Panc1 (cell line): ENCODE data around the gene TGM1. TPM values are rescaled to one million over a fixed set of nuclear protein-coding genes. Genes with fewer than 3 reads are reported as not detected.
A peak's percentile ranks its signal among the peaks of the same experiment; 100 is the strongest.

Experiments used
- ATAC-seq: fragments of 200-7000 bp; cut with Tn5 transposase; 2 replicates; pipeline ENCODE4 v1.9.1; 2020; ENCODE audit warnings: mild to moderate bottlenecking, moderate library complexity
- BruUV-seq: library from RNA; stranded (reverse); fragments of 400-500 nt; replicated peaks from 2 replicates; lab custom pipeline; 2021; lab: Mats Ljungman, UMichigan
- CTCF ChIA-PET: fragments of 300-600 bp; sonication (Branson Sonifier 250); formaldehyde crosslinking; loops from one replicate; lab custom pipeline; 2022; ENCODE audit warnings: antibody characterized with exemption; lab: Charles Lee
- POLR2A ChIA-PET: fragments of 300-600 bp; sonication (Branson Sonifier 250); formaldehyde crosslinking; loops from one replicate; lab custom pipeline; 2022; ENCODE audit warnings: antibody characterized with exemption; lab: Charles Lee
- DNase-seq: peaks from one replicate; pipeline ENCODE4 v3.0.0-alpha.2; 2010; ENCODE audit warnings: low read depth, low spot score
- H3K27ac ChIP-seq: 2 replicates; pipeline ENCODE4 v1.5.1; 2011; ENCODE audit warnings: mild to moderate bottlenecking, low read length, inconsistent platforms
- H3K27me3 ChIP-seq: fragments of 200-500 bp; sonication (Bioruptor generic); 2 replicates; pipeline ENCODE4 v1.6.0; 2014; ENCODE audit warnings: low read length, inconsistent platforms; ENCODE audit not compliant: control insufficient read depth, insufficient read depth
- H3K36me3 ChIP-seq: fragments of 200-500 bp; sonication (Bioruptor generic); 2 replicates; pipeline ENCODE4 v1.5.1; 2014; ENCODE audit warnings: inconsistent platforms, mild to moderate bottlenecking, low read length, moderate library complexity; ENCODE audit not compliant: control insufficient read depth, insufficient read depth
- H3K4me1 ChIP-seq: 2 replicates; pipeline ENCODE4 v1.5.1; 2011; ENCODE audit warnings: inconsistent platforms, mild to moderate bottlenecking, low read length, moderate library complexity; ENCODE audit not compliant: control insufficient read depth, insufficient read depth
- H3K4me3 ChIP-seq, 2 experiments: 2 replicates each; pipeline ENCODE4 v1.5.1; 2011 to 2012; ENCODE audit warnings: low read depth in 2 of 2, low read length in 2 of 2, mild to moderate bottlenecking in 2 of 2, inconsistent platforms in 1 of 2, moderate library complexity in 1 of 2
- H3K9me3 ChIP-seq: fragments of 200-500 bp; sonication (Bioruptor generic); 2 replicates; pipeline ENCODE4 v1.5.1; 2014; ENCODE audit warnings: low read depth, mild to moderate bottlenecking, inconsistent platforms, low read length, moderate library complexity; ENCODE audit not compliant: control insufficient read depth, insufficient read depth
- CTCF ChIP-seq: fragments of 450-650 bp; IDR thresholded peaks from 2 replicates; pipeline ENCODE4 v1.5.1; 2017; ENCODE audit warnings: mild to moderate bottlenecking
- POLR2AphosphoS5 ChIP-seq: IDR thresholded peaks from 2 replicates; pipeline ENCODE4 v1.6.1; 2012; ENCODE audit warnings: mild to moderate bottlenecking, low read depth, low read length, moderate library complexity
- REST ChIP-seq, 2 experiments: IDR thresholded peaks; 2 replicates each; pipeline ENCODE4 v1.6.1; 2011 to 2012; ENCODE audit warnings: low read depth in 2 of 2, control low read depth in 1 of 2, low read length in 1 of 2, mild to moderate bottlenecking in 1 of 2, moderate library complexity in 1 of 2; ENCODE audit not compliant: insufficient read depth in 1 of 2
- SIN3A ChIP-seq: IDR thresholded peaks from 2 replicates; pipeline ENCODE4 v1.6.1; 2012; ENCODE audit warnings: low read depth, mild to moderate bottlenecking, low read length, moderate library complexity, borderline replicate concordance; ENCODE audit not compliant: insufficient read depth
- TCF7L2 ChIP-seq: IDR thresholded peaks from 2 replicates; pipeline ENCODE4 v1.6.1; 2011; ENCODE audit warnings: mild to moderate bottlenecking, low read depth, low read length, inconsistent platforms
- in situ Hi-C: cut with HindIII; loops from 2 replicates; pipeline ENCODE4 v1.10.0; 2016; ENCODE audit warnings: low sequenced_read_pairs, low pct_unique_long_range_greater_than_20kb
- intact Hi-C: fragments of 100-400 bp; cut with micrococcal nuclease; formaldehyde crosslinking; loops from one replicate; pipeline ENCODE4 v1.10.0; 2022; ENCODE audit not compliant: unreplicated experiment
- total RNA-seq: library from RNA; stranded (reverse); gene quantifications from one replicate; pipeline ENCODE4 v1.2.1, GENCODE V29; 2021; ENCODE audit not compliant: unreplicated experiment

Gene TGM1
- total RNA-seq, 1 experiment from 2014 or later, result 2.3 TPM

- in situ Hi-C loops, result no loop called here
- Histone ChIP-seq H3K36me3 (no peaks in the 10 kb centered on the region), H3K9me3 (no peaks in the 10 kb centered on the region), H3K27me3 (no peaks in the 10 kb centered on the region), H3K4me3 (no peak overlapping the region), H3K27ac (no peak overlapping the region), H3K4me1 (peaks cover 3% of the 10 kb centered on the region; the same call in 1 of the 2 replicates)
- TF ChIP-seq SIN3A (no peak), CTCF (no peak), REST (IDR thresholded peaks at IDR 0.05; ENCODE audit: insufficient read depth in 1 of 2, low read depth in 2 of 2, low read length in 1 of 2) (no peak), TCF7L2 (no peak), POLR2AphosphoS5 (no peak)
- intact Hi-C loops, result no loop called here
- ATAC-seq (no peak), DNase-seq (no peak)
- ChIA-PET CTCF (no interaction called here), POLR2A (no interaction called here)
- BruUV-seq, result no TSS peak
Observed at GRCh38 chr14:24274101-24274543, 11.1 kb upstream of the TGM1 start.

- ATAC-seq (no peak), DNase-seq (no peak)
- CTCF ChIA-PET, result no interaction called here
- Histone ChIP-seq H3K27me3 (no peaks in the 10 kb centered on the region), H3K36me3 (no peaks in the 10 kb centered on the region), H3K27ac (no peak overlapping the region), H3K9me3 (no peaks in the 10 kb centered on the region), H3K4me3 (no peak overlapping the region), H3K4me1 (peaks cover 3% of the 10 kb centered on the region; the same call in 1 of the 2 replicates)
- in situ Hi-C loops, result no loop called here
- intact Hi-C loops, result no loop called here
- TF ChIP-seq POLR2AphosphoS5 (no peak), CTCF (peak; percentile 17; the same call in 1 of the 2 replicates), SIN3A (no peak), TCF7L2 (no peak), REST (IDR thresholded peaks at IDR 0.05; ENCODE audit: insufficient read depth in 1 of 2, low read depth in 2 of 2, low read length in 1 of 2) (no peak)
- POLR2A ChIA-PET, result no interaction called here
- no TSS peak for BruUV-seq
Observed at GRCh38 chr14:24273422-24273998, 10.5 kb upstream of the TGM1 start.
